GM19372 (cell line): Measurements from ENCODE around the gene PCNT.
"Not testable (repeated sequence)": the region's sequence is repeated elsewhere in the genome, so short reads cannot be mapped to it uniquely, and the experiment has no call there.

Experiments used
- ATAC-seq: cut with Tn5 transposase; IDR thresholded peaks from one replicate; pipeline ENCODE4 v1.9.1; 2021; ENCODE audit warnings: mild to moderate bottlenecking, low read depth, moderate library complexity; ENCODE audit not compliant: unreplicated experiment

PCNT gene

DNA sequence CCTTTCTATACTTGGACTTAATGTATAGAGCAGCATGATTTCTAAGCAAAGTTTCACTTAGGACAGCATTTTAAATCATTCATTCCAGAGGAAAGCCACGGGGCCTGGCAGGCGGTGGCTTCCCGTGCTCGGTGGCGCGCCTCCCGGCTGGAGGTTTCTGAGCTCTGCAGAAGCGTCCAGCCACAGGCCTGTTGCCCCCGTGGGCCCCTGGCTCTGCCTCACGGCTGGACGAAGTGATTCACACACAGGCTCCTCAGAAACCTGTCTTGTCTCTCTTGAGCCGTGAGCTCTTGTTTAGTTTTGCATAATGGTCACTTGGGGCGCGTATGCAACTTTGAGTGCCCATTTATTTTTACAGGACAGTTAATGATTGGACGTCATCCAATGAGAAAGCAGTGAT, 112.7 kb downstream of the PCNT start:
- no peak for ATAC-seq

DNA sequence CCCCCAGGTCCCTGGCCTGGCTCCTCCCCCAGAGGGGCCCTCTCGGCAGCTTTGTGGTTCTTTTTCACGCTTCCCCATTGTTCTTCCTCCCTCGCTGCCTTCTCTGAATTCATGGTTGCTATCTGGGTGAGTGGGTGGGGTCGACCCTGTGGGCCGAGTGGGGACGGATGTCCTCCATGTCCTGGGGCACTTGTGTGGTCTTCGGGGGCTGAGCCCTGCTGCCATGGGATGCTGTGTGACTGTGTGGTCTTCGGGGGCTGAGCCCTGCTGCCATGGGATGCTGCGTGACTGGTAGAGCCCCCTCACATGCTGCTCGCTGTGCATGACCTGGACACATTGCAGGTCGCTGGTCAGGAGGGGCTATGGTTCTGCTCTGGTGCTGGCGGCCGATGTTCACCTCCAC, 113.1 kb downstream of the PCNT start:
- ATAC-seq = no peak

DNA sequence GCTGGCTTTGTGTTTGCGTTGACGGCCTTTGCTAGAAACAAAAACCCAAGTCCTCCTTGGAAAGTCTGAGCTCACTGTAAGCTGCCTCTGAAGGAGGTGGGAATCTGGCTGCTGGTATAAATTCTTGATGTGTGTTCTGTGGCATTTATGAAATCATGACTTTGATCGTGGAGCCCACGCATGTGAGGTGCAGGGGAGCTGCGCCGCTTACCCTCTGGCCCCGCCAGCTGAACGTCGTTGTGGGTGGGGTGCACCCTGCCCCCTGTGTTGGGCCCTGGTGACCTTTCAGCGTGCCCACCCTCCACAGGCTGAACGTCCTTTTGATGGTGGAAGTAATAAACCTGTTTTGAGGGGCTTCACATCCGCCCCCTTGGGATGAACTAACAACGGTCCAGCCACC, 113.6 kb downstream of the PCNT start:
- ATAC-seq = no peak

DNA sequence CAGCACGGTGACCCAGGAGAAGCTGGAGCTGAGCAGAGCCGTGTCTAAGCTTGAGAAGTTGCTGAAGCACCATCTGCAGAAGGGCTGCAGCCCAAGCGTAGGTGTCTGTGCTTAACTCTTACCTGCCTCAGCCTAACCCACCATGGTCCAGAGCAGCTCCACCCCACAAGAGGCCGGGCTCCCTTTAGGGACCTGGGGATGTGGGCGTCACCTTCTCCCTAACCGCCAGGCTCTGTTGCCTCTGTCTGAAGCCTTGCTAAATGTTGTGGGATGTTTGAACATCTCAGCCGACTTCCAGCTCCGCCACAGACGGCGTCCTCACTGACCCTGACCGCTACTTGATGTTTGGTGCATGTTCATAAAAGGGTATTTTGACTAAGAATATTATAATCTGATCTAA, 114.3 kb downstream of the PCNT start:
- ATAC-seq = no peak

DNA sequence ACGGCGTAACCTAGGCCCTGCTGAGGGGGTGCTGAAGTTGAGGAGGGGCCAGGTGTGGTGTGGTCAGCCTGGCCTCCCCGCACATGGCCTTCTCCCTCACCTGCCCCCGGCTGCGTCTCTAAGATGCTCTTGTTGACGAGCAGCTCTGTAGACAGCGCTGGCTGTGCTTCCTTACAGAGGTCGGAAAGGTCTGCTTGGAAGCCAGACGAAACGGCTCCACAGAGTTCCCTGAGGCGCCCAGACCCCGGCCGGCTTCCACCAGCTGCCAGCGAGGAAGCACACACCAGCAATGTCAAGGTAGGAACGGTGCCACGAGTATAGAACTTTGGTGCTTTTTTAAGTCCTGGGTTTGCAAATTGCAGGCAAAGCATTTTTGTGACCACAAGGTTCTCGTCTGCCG, 116.0 kb downstream of the PCNT start:
- ATAC-seq = no peak

DNA sequence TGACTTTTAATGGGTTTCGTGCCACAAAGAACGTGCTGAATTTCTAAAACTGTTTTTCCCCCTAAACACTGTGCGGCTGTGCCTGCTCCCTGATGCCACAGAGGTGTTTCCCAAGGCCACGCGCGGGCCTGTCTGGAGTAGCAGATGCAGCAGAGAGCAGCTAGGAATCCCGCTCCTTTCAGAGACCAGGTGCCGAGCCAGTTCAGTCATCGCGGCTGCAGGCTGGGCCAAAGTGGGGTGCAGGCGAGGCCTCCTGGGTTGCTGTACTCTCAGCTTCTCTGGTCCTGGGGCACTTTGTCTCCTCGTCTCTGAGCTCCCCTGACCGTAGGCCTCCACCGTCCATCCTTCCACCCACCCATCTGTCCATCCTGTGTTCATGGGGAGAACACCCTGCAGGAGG, 117.4 kb downstream of the PCNT start:
- ATAC-seq = no peak

DNA sequence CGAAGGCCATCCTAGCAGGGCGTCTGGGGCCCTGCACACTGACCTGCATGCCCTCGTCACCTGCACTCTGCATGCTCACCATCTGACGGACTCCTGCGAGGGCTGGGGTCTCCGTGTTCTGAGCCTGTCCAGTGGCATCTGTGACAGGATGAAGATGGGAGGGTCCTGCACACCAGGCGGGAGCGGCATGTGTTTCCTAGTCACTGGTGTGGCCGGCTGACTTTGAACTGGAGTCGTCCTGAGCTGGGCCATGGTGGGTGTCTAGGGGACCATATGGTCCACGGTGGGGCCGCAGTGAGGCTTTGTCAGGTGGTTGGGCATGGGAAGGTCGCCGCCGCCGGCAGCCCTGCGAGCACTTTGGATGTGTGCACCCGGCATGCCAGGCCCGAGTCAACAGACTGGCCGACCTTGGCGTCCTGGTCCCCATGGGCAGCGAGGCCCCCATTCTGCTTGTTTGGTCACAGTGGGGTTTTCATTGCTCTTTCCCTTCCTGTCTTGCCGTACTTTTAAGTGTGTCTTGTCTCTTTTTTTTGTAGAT, 118.1 kb downstream of the PCNT start:
- no peak for ATAC-seq

DNA sequence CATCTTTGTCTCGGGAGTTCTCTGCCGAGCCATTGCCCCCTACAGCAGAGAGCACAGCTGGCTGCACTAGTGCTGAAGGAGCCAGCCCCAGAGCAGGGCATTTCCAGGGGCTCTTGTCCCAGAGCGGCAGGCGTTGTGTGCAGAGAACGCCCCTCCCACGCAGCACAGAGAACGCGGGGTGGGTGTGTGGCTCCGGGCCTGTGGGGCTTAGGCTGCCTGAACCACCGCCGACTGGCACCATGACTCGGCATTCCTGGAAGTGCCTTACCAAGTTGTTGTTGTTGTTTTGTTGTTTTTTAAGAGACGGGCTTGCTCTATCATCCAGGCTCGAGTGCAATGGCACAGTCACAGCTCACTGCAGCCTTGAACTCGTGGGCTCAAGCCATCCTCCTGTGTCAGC, 119.0 kb downstream of the PCNT start:
- ATAC-seq = no peak

DNA sequence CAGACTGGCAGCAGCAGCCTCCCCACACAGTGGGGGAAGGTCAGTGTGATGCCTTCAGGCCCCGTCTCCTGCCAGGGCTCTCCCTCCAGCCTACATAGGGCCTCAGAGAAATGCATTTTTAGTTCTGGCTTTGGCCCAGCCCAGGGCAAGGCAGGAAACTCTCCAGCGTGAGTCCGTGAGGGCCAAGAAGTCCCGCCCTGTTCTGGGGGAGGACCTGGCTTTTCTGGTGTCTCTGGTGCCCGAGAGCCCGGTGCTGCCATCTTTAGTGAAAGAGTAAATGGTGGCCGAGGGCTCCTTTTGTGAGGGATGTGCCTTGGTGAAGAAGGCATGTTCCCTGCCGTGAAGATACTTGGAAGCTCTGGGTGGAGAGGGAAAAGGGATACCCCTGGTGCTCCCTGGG, 120.0 kb downstream of the PCNT start:
- no peak for ATAC-seq

DNA sequence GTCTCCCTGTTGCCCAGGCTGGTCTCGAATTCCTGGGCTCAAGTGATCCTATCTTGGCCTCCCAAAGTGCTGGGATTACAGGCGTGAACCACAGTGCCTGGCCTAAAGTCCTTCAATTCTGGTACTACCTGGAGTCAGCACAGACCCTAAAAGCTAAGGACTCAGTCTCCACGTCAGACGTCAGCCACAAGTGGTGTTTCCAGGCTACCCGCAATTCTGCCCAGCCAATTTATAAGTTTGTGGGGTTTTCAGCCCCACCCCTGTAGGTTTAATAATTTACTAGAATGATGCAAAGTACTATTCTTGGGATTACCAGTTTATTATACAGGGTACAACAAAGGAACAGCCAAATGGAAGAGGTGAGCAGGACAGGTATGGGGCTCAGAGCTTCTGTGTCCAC, 124.2 kb downstream of the PCNT start:
- no peak for ATAC-seq

DNA sequence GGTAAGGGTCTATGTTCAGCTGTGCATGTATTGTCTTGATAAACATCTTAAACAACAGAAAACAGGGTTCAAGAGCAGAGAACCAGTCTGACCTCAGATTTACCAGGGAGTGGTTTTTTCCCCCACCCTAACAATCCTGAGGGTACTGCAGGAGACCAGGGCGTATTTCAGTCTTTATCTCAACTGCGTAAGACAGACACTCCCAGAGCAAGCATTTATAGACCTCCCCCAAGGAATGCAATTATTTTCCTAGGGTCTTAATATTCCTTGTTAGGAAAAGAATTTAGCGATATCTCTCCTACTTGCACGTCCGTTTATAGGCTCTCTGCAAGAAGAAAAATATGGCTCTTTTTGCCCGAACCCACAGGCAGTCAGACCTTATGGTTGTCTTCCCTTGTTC, 124.9 kb downstream of the PCNT start:
- not testable (repeated sequence) for ATAC-seq

DNA sequence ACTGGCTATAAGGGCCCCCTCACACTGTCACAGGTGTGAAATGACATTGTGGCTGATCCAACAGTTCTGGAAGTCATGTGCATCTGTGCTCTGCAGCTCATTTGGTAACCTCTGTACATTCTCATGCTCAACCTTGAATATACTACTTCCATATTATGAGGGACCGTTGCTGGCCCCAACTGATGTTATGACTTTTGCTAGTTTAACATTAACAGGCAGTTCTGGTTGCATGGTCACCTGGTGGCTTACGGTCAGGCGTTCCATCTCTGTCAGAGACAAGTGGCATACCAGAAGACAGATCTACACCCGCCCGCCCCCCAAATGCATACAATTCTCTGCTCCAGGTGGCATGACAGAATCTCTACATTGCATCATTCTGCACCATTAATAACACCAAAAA, 128.8 kb downstream of the PCNT start:
- no peak for ATAC-seq

DNA sequence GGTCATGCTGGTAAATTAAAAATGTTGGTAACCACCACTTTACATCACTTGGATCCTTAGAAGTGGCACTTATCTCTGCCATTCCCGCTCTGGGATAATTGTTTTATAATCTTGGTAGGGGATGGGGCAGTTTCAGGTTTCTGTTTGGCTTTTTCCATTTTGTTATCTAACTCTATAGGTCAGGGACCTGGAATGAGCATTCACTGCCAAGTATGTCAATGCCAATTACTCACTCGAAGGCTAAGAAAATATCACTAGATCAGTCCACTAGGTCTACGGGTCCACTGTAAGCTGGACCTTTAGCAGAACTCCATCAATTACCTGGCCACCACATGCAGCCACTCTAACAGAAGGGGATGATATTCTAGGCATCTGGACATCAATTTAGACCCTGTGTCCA, 130.2 kb downstream of the PCNT start:
- no peak for ATAC-seq

DNA sequence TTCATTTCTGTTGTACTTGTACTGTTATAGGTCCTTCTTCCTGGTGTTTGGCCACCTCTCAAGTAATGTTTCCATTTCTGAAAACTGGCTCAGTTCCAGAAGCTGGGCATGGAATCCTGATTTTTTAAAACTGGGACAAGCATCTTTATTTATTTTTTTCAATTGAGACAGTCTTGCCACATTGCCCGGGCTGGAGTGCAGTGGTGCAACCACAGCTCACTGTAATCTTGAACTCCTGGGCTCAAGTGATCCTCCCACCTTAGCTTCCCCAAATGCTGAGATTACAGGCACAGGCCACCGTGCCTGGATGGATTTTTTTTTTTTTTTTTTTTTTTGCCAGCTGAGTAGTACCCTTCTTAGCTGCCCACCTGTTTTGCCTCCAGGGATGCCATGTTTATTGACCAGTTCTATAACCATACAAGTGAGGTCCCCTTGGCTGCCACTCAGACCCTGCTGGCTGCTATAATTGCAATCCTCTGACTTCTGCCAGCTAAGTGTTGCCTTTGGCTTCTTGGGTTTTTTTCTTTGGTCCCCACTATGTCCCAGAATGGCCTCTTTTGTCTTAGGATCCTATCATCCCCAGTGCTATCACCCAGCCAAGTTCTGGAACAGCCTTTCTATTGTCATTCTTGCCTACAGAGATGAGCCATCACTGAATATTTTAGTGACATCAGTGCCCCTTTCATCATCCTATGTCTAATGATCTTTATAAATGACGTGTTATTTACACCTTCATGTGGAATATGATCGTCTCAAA, 130.9 kb downstream of the PCNT start:
- no peak for ATAC-seq

DNA sequence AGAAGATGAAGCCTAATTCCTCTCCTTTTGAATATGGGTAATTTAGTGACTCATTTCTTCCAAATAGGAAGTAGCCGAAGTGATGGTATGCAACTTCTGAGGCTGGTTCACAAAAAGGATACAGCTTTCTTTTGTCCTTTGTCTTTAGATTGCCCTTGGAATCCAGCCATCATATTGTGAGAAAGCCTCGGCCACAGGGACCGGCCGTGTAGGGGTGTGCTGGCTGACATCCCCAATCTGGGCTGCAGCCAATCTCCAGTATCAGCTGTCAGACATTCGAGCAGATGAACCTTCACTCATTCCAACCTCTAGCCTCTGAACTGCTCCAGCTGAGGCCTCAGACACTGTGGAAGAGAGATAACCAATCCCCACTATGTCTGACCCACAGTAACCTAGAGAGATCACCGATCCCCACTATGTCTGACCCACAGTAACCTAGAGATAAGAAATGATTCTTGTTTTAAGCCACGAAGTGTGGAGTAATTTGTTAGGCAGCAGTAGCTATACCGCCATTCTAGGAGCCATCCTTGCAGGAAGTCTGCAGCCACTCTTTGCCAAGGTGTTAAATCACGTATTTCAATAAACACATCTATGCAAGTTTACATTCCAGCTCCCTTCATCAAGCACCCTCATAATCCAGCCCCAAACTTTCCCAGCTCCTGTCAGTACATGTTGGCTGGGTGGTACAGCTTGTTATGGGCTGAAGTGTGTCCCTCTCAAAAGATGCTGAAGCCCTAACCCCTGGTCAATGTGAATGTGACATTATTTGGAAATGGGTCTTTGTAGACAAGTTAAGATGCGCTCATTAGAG, 131.8 kb downstream of the PCNT start:
- ATAC-seq = no peak

DNA sequence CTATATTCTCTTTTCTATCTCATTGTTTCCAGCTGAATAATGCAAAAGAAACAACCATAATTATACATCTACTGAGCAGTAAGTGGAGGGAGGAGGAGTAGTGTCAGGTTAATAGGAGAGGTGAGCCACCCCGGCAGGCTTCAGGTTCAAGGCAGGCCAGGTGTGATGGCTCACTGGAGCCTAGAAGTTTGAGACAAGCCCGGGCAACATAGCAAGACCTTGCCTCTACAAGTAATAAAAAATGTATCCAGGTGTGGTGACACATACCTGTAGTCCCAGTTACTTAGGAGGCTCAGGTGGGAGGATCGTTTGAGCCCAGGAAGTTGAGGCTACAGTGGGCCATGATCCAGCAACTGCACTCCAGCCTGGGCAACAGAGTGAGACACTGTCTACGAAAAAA, 132.8 kb downstream of the PCNT start:
- ATAC-seq = no peak

DNA sequence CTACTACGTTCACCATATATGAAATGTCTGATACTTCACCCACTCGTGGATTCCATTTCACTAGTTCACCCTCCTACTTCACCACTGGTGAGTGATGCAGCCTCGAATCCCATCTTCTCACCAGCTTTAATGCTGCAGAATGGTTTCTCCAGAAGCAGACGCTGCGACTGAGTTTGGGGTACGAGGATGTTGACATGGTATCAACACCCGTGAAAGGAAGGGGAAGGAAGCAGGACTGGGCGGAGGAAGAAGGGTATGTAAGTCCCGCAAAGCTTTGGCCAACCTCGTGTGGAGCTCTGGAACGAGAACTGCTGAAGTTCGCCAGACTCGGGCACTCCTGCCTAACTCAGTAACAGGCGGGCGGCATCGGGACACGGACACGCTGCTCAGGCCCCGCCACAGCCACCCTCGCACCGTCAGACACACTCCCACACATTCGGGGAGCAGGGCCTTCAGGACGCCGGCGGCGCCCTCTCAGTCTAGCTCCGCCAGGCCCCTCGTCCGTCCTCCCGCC, 133.9 kb downstream of the PCNT start:
- ATAC-seq = peak; percentile 20

DNA sequence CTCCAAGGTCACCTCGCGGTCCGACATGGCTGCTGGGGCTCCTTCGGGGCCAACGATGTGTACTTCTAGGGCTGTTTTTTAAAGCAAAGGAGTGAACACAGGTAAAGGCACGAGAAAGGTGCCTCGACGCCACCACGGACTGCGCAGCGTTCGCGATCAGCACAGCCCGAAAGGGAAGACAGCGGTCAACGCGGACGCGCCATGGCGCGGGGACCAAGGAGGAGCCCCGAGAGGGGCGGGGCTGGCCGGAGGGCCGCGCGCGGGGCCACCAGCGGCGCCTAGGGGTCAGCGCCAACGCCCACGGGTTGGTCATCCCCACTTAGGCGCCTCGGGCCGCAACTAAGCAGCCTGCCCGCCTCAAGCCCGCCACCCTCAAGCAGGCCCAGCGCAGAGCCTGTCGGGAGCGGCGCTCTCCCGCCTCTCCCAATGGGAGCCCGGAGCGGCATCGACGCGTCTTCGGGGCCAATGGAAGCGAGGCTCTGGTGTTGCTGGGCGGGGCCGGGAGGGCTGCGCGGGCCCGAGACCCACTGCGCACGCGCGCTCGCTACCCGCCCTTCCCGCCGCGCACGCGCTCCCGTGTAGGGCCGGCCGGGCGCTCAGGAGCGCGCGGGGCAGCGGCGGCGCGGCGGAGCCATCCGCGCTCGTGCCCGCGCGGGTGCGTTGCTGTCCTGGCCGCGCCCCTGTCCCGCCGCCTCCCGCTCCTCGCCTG, 134.5 kb downstream of the PCNT start, which contains the start of gene DIP2A:
Gene DIP2A (plus strand): TSS at position 577 of the 709 bp plus-strand sequence. CDS start 241 bp downstream, outside the sequence.
- peak; percentile 94 for ATAC-seq

DNA sequence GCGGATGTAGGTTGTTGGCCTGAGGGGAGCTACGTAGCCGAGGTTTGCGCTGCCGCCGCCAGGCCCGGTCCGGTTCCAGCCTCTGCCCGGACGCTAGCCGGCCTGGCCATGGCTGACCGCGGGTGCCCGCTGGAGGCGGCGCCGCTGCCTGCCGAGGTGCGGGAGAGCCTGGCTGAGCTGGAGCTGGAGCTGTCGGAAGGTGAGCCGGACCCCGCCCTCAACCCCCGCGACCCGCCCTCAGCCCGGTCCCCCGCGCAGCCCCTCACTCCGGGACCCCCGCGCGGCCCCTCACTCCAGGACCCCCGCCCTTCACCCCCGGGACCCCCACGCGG, 135.0 kb downstream of the PCNT start:
- ATAC-seq = no peak

DNA sequence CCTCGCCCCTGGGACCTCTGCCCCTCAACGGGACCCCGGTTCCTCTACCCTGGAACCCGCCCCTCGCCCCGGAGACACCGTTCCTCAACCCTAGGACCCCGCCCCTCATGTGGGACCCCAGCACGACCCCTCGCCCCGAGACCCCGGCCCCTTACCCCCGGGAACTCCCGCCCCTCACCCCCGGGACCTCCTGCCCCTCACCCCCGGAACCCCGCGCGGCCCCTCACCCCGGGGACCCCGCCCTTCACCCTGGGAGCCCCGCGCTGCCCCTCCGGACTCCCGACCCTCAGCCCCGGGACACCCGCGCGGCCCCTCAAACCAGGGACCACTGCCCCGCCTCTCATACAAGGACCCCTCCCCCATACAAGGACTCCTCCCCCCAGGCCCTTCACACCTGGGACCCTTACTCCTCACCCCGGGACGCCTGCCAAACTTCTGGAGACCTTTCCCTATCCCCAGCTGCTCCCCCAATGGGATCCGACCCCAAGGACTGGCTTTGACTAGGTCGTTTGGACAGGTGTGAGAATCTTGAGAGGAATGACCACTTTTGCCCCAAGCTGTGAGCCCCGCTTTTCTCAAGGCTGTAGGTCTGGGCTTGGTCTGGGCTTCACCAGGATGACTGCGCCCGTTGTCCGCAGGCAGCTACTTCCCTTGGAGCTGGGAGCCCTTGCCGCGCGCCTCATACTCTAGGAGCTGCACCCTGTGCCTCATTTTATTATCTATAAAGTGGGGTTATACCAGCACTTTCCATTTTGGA, 135.6 kb downstream of the PCNT start:
- ATAC-seq = no peak
